IPS-11a (cell line): Measurements from ENCODE around the gene PLIN5.

Experiments
- H3K4me3 ChIP-seq: one replicate; pipeline ENCODE4 v1.5.1; 2013; ENCODE audit warnings: low read depth, low read length, control low read depth

Gene PLIN5

DNA sequence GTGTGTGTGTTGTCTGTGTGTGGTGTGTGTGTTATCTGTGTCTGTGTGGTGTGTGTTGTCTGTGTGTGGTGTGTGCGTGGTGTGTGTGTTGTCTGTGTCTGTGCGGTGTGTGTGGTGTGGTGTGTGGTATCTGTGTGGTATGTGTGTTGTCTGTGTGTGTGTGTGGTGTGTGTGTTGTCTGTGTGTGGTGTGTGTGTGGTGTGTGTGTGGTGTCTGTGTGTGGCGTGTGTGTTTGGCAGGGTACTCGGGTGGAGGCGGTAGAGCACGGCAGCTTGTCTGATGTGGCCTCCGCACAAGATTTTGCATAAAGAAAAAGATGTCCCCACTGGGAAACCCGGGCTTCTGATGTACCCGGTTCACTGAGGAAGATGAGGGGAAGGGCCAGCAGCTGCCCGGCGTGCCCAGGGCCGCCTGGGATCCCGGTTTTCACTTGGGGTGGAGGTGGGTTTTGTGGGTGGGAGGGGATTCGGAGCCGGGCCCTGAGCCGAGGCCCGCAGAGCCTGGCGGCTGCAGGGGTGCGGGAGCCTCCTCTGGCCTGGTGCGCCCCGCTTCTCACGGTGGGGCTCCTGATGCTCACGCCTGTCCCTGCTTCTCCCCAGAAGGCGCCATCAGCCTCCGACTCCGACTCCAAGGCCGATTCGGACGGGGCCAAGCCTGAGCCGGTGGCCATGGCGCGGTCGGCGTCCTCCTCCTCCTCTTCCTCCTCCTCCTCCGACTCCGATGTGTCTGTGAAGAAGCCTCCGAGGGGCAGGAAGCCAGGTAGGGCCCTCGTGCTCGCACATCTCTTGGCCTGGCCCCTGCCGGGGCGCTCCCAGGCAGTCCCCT, 41.7 kb downstream of the PLIN5 start:
- H3K4me3 ChIP-seq = no peak overlapping the region

DNA sequence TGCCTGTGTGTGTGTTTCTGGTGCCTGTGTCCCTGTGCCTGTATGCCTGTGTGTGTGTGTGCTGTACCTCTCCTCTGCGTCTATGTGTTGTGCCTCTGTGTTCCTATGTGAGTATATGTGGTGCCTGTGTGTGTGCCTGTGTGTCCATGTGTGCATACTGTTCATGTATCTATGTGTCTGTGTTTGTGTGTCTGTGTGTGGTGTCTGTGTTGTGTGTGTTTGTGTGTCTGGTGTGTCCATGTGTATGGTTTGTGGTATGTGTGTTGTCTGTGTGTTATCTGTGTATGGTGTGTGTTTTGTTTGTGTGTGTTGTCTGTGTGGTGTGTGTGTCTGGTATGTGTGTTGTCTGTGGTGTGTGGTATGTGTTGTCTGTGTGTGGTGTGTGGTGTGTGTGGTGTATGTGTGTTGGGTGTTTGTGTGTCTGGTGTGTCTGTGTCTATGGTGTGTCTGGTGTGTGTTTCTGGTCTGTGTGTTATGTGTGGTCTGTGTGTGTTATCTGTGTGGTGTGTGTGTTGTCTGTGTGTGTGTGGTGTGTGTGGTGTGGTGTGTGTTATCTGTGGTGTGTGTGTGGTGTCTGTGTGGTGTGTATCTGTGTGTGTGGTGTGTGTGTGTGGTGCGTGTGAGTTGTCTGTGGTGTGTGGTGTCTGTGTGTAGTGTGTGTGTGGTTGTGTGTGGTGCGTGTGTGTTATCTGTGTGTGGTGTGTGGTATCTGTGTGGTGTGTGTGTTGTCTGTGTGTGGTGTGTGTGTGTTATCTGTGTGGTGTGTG, 42.5 kb downstream of the PLIN5 start:
- no peak overlapping the region for H3K4me3 ChIP-seq

GRCh38 chr19:4491446-4491845, 43.6 kb downstream of the PLIN5 start:
- no peak overlapping the region for H3K4me3 ChIP-seq

GRCh38 chr19:4488496-4488895, 46.5 kb downstream of the PLIN5 start:
- H3K4me3 ChIP-seq = no peak overlapping the region

- no peak overlapping the region for H3K4me3 ChIP-seq
Measured at GRCh38 chr19:4487572-4487971, 47.5 kb downstream of the PLIN5 start.

GRCh38 chr19:4483385-4483784, 51.6 kb downstream of the PLIN5 start:
- no peak overlapping the region for H3K4me3 ChIP-seq

- no peak overlapping the region for H3K4me3 ChIP-seq
Measured at GRCh38 chr19:4482721-4483364, 52.2 kb downstream of the PLIN5 start.

GRCh38 chr19:4477034-4477801, 57.8 kb downstream of the PLIN5 start:
- no peak overlapping the region for H3K4me3 ChIP-seq

DNA sequence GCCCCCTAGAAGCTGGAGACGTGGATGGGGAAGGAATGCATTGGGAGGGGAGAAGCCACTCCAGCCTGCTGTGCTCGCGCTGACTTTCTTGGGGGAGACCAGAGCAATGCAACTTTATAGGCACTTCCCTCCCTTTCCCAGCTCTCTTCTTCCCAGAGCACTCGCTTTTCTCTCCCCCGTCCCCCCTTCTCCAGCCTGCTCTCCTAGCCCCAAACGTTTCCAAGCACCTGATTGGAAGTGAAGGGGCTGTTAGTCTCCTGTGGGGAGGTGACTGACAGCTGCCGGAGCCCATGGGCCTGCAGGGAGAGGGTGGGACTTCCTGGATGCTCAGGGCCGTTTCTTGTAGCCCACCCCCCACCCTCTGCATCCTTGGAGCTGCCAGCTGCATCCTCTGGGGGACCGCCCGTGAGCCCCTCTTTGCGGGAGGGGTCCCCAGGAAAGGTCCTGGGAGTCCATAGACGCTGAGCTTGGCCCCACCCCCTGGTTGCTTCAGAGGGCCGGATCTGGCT, 60.5 kb downstream of the PLIN5 start:
- peak overlapping the region; percentile 53 for H3K4me3 ChIP-seq

- H3K4me3 ChIP-seq = peak overlapping the region; percentile 53
Measured at GRCh38 chr19:4473763-4474513, 61.1 kb downstream of the PLIN5 start.

- H3K4me3 ChIP-seq = peak overlapping the region; percentile 66
Measured at GRCh38 chr19:4473011-4473762, 61.8 kb downstream of the PLIN5 start.
